Psoas muscle (tissue), 8 donors: ENCODE results near the gene CAMKMT. TPM values are rescaled to one million over a fixed set of nuclear protein-coding genes. Genes with fewer than 3 reads are reported as not detected.

Experiments used
- ATAC-seq, 4 donors: fragments of 200-7000 bp; cut with Tn5 transposase; one replicate each; pipeline ENCODE4 v1.9.1; 2020; ENCODE audit warnings: moderate library complexity in 3 of 4, mild to moderate bottlenecking in 2 of 4
- DNase-seq, 2 donors: peaks; one replicate each; pipeline ENCODE4 v3.0.0-alpha.2; 2020
- H3K27ac ChIP-seq: fragments of 200-600 bp; one replicate; pipeline ENCODE4 v1.8.0; 2022
- H3K27me3 ChIP-seq, 3 donors: fragments of 200-600 bp in 1 of 3; one replicate each; pipeline versions ENCODE4 v1.6.1 to v1.8.0; 2013 to 2022; ENCODE audit warnings: low read length in 2 of 3, mild to moderate bottlenecking in 2 of 3, moderate library complexity in 1 of 3; ENCODE audit not compliant: insufficient read depth in 3 of 3
- H3K36me3 ChIP-seq, 2 donors: fragments of 200-600 bp in 1 of 2; one replicate each; pipeline versions ENCODE4 v1.6.1 to v1.8.0; 2013 to 2022; ENCODE audit warnings: low read depth in 1 of 2, mild to moderate bottlenecking in 1 of 2, moderate library complexity in 1 of 2; ENCODE audit not compliant: insufficient read depth in 1 of 2
- H3K4me1 ChIP-seq: fragments of 200-600 bp; one replicate; pipeline ENCODE4 v1.8.0; 2022
- H3K4me3 ChIP-seq: fragments of 200-600 bp; one replicate; pipeline ENCODE4 v1.8.0; 2022; ENCODE audit warnings: mild to moderate bottlenecking
- H3K9me3 ChIP-seq: fragments of 200-600 bp; one replicate; pipeline ENCODE4 v1.8.0; 2022
- CTCF ChIP-seq: fragments of 200-600 bp; IDR thresholded peaks from one replicate; pipeline ENCODE4 v1.8.0; 2022; ENCODE audit warnings: antibody characterized with exemption
- WGBS, 3 donors: extraction: QIAGEN DNeasy Blood & Tissue Kit; methylation state at CpG; one replicate each; pipeline versions ENCODE4 v1.1.6 to v1.1.7; 2013; 5-methylcytosine and 5-hydroxymethylcytosine counted together
- intact Hi-C, 2 donors: fragments of 100-400 bp; cut with DNase I; formaldehyde crosslinking; loops; one replicate each; pipeline versions ENCODE4 v1.11.0 to v1.14.2; 2022
- polyA plus RNA-seq, 3 donors: library from polyadenylated mRNA; stranded (reverse); fragments of 200-250 nt; gene quantifications; one replicate each; pipeline ENCODE4 v1.2.3, GENCODE V29; 2013
- total RNA-seq, 4 donors: library from RNA; stranded (reverse); fragmentation: NEBNext Ultra II Directional in 2 of 4; extraction: Animal tissue kit (Norgen Biotek cat#: 25700) in 2 of 4; gene quantifications; one replicate each; pipeline versions ENCODE4 v1.2.1 to v1.2.4, GENCODE V29; 2021 to 2023
- donor health status: healthy with polysubstance abuse.
- donor health status: DM: no; HTN: no; CAD: no; lungs with moderate emphysema.
- donor health status: Bipolar disorder and iron deficiency.
- donor health status: healthy.
- donor health status: DM: yes; HTN: yes; CAD: no.
- donor health status: DM: no; HTN: no; CAD: no.
- donor health status: DM: no; HTN: no; CAD: no.
- donor health status: DM: yes; HTN: yes; CAD: no.

CAMKMT gene
- total and polyA plus RNA-seq, 7 donors: 2.8 to 7.3 (median 4.5) TPM

GRCh38 chr2:44573996-44574395 is 212.2 kb downstream of the CAMKMT start:
- Histone ChIP-seq H3K4me3 (no peak overlapping the region), H3K36me3 (no peaks in the 10 kb centered on the region), H3K27me3 (no peaks in the 10 kb centered on the region), H3K27ac (no peak overlapping the region), H3K9me3 (no peaks in the 10 kb centered on the region), H3K4me1 (peaks cover 10% of the 10 kb centered on the region)
- ATAC-seq (no peak), DNase-seq (no peak)
- no peak for TF ChIP-seq CTCF
- intact Hi-C loops: no loop called here
- 92 to 94% (median 92%) methylated on average over 5 of the region's 5 CpGs for WGBS, 3 donors

- no peak for DNase-seq
- H3K4me1 ChIP-seq: peaks cover 12% of the 10 kb centered on the region
- 74 to 85% (median 75%) methylated on average over 2 of the region's 2 CpGs for WGBS, 3 donors
- H3K36me3 ChIP-seq: no peaks in the 10 kb centered on the region
- no peak for TF ChIP-seq CTCF
- H3K9me3 ChIP-seq: no peaks in the 10 kb centered on the region
- peak overlapping the region; percentile 11 for H3K4me3 ChIP-seq
- no peaks in the 10 kb centered on the region for H3K27me3 ChIP-seq
- intact Hi-C loops: no loop called here
- peak; percentile 68 to 92 (median 84) for ATAC-seq
- peak overlapping the region; percentile 58 for H3K27ac ChIP-seq
These were observed 216.8 kb downstream of the CAMKMT start for GRCh38 chr2:44578471-44579093.

DNA sequence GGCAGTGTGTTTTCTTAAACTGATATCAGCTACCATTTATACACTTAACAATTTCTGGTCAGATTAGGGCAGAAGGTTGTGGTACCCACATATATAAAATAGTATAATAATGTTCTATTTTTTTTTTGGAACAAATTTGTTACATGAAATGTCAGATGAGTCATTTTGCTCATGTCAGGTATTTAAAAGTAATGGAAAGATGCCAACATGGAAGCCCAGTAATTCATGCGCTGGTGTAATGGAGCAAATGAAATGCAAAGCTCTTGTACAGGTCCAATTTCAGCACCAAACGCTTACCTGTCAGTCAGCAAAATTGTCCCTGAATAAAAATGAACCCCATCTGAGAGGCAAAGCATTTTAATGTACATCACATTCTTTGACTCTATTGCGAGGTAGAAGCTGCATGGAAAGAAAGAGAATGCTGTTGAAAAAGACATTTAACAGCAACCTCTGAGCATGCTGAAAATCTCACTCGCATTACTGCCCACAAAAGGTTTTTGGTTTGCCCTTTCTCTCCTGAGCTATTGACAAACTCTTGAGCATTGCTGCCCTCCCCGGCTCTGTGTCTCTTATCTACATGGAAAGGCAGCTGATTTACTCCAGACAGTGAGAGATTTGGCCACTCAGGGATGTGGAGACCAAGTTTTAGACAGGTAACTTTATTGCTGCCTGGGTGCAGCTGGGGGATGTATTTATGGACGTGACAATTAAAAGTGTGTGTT is 217.5 kb downstream of the CAMKMT start:
- H3K36me3 ChIP-seq: no peaks in the 10 kb centered on the region
- H3K9me3 ChIP-seq: no peaks in the 10 kb centered on the region
- no peaks in the 10 kb centered on the region for H3K27me3 ChIP-seq
- peak in 3 of 4 donors; percentile 46 to 75 (median 57) for ATAC-seq
- no peak for TF ChIP-seq CTCF
- H3K4me1 ChIP-seq: peaks cover 12% of the 10 kb centered on the region
- H3K27ac ChIP-seq: peak overlapping the region; percentile 58
- WGBS, 3 donors: 57 to 73% (median 58%) methylated on average over 6 of the region's 6 CpGs
- no peak for DNase-seq
- H3K4me3 ChIP-seq: no peak overlapping the region
- intact Hi-C loops: no loop called here

- H3K27me3 ChIP-seq: no peaks in the 10 kb centered on the region
- intact Hi-C loops: no loop called here
These were observed 218.1 kb downstream of the CAMKMT start for GRCh38 chr2:44579837-44580230.

More at GRCh38 chr2:44579837-44580230, 218.1 kb downstream of the CAMKMT start:
- Histone ChIP-seq H3K9me3 (no peaks in the 10 kb centered on the region), H3K27ac (no peak overlapping the region), H3K36me3 (no peaks in the 10 kb centered on the region), H3K4me3 (no peak overlapping the region), H3K4me1 (peaks cover 12% of the 10 kb centered on the region)
- ATAC-seq: no peak
- WGBS, 3 donors: 89 to 99% (median 91%) methylated on average over 2 of the region's 2 CpGs
- DNase-seq: no peak
- TF ChIP-seq CTCF: no peak
